ENCODE results near the gene CTNNBL1. TPM values are rescaled to one million over a fixed set of nuclear protein-coding genes. Genes with fewer than 3 reads are reported as not detected.

CTNNBL1 gene
- total and polyA plus RNA-seq, 5 donors from 2014 or later: 56.0 to 117 (median 83.2) TPM

DNA sequence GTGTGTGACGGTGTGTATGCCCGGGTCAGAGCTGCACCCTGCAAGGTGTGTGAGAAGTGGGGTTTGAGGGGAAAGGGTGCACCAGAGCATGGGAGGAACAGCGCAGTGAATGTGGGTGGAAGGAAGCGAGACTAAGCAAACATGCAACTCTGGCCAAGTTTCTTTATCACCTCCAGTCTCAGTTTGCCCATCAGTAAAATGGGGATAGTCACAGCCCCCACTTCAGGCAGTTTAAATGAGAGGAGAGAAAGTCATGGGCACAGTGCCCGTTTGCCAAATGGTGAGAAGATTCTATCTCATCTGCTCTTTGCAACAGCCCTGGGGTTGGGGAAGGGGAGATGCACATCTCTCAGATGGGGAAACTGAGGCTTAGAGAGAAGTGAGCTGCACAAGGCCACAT is 196.3 kb downstream of the CTNNBL1 start:
- Mint-ChIP-seq H3K27ac (no peak overlapping the region), H3K36me3 (no peaks in the 10 kb centered on the region), H3K27me3 (peaks cover 4% of the 10 kb centered on the region), H3K4me3 (no peak overlapping the region), H3K9me3 (peaks cover 0 to under 1% (median 0%) of the 10 kb centered on the region in 7 donors), H3K4me1 (no peaks in the 10 kb centered on the region)
- no peaks in the 10 kb centered on the region for H3K27me3 ChIP-seq (ENCODE audit: control insufficient read depth, insufficient read depth, low read length)
- no peak overlapping the region for H3K27ac ChIP-seq (ENCODE audit: insufficient read depth, low read length, poor library complexity, severe bottlenecking)
- H3K9me3 ChIP-seq (ENCODE audit: control insufficient read depth in 2 of 2, low read length in 2 of 2): no peaks in the 10 kb centered on the region
- H3K36me3 ChIP-seq (ENCODE audit: control insufficient read depth, insufficient read depth, low read length): no peaks in the 10 kb centered on the region
- no peaks in the 10 kb centered on the region for H3K4me1 ChIP-seq (ENCODE audit: control insufficient read depth, insufficient read depth, low read length, poor library complexity, severe bottlenecking)
- DNase-seq (no peak), ATAC-seq (ENCODE audit: low read depth in 2 of 2) (no peak)
- no peak overlapping the region for H3K4me3 ChIP-seq (ENCODE audit: low read depth, low read length)

DNA sequence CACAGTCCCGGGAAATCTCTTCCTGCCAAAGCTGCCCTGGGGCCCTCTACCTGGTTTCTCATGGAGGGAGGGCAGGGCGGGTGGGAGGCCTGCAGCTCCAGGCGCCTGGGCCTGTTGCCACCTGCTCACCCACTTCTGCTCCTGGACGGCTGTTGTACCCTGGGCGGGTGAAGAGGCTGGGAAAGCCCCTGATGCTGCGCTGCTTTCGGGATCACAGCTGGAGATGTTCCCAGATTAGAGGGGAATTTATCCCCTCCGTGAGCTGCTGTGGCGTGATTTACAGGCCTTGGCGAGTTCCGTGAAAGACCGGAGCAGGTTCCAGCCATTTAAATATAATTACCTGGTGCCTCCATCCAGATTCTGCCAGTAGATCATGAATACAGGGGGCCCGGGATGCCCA is 196.8 kb downstream of the CTNNBL1 start:
- Histone ChIP-seq H3K36me3 (ENCODE audit: control insufficient read depth, insufficient read depth, low read length) (no peaks in the 10 kb centered on the region), H3K4me3 (ENCODE audit: low read depth, low read length) (no peak overlapping the region), H3K27ac (ENCODE audit: insufficient read depth, low read length, poor library complexity, severe bottlenecking) (no peak overlapping the region), H3K4me1 (ENCODE audit: control insufficient read depth, insufficient read depth, low read length, poor library complexity, severe bottlenecking) (no peaks in the 10 kb centered on the region), H3K27me3 (ENCODE audit: control insufficient read depth, insufficient read depth, low read length) (no peaks in the 10 kb centered on the region), H3K9me3 (ENCODE audit: control insufficient read depth in 2 of 2, low read length in 2 of 2) (no peaks in the 10 kb centered on the region)
- ATAC-seq (ENCODE audit: low read depth in 2 of 2): no peak
- no peak for DNase-seq
- no peaks in the 10 kb centered on the region for H3K9me3 Mint-ChIP-seq
- H3K27ac Mint-ChIP-seq: no peak overlapping the region
- peaks cover 4% of the 10 kb centered on the region for H3K27me3 Mint-ChIP-seq
- H3K4me1 Mint-ChIP-seq: no peaks in the 10 kb centered on the region
- no peak overlapping the region for H3K4me3 Mint-ChIP-seq
- H3K36me3 Mint-ChIP-seq: no peaks in the 10 kb centered on the region

- no peak for ATAC-seq (ENCODE audit: low read depth in 2 of 2)
These were observed 198.2 kb downstream of the CTNNBL1 start for GRCh38 chr20:37892001-37892400.

DNA sequence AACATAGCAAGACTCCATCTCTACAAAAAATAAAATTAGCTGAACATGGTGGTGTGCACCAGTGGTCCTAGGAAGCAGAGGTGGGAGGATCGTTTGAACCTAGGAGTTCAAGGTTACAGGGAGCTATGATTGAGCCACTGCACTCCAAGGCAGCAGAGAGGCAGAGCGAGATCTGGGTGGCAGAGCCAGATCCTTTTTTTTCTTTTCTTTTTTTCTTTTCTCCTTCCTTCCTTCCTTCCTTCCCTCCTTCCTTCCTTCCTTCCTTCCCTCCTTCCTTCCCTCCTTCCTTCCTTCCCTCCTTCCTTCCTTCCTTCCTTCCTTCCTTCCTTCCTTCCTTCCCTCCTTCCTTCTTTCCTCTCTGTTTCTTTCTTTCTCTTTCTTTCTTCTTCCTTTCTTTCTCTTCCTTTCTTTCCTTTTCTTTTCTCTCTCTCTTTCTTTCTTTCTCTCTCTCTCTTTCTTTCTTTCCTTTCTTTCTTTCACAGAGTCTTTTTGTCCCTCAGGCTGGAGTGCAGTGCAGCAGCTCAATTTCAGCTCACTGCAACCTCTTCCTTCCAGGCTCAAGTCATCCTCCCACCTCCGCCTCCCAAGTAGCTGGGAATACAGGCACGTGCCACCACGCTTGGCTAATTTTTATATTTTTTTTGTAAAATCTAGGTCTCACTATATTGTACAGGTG is 199.9 kb downstream of the CTNNBL1 start:
- no peak overlapping the region for H3K27ac ChIP-seq (ENCODE audit: insufficient read depth, low read length, poor library complexity, severe bottlenecking)
- Mint-ChIP-seq H3K27ac (peak overlapping the region in 2 of 3 donors; percentile 60), H3K36me3 (no peaks in the 10 kb centered on the region), H3K4me1 (no peaks in the 10 kb centered on the region), H3K4me3 (no peak overlapping the region), H3K27me3 (peaks cover 9% of the 10 kb centered on the region), H3K9me3 (no peaks in the 10 kb centered on the region)
- H3K4me3 ChIP-seq (ENCODE audit: low read depth, low read length): no peak overlapping the region
- H3K36me3 ChIP-seq (ENCODE audit: control insufficient read depth, insufficient read depth, low read length): no peaks in the 10 kb centered on the region
- H3K9me3 ChIP-seq (ENCODE audit: control insufficient read depth in 2 of 2, low read length in 2 of 2): no peaks in the 10 kb centered on the region
- DNase-seq (no peak), ATAC-seq (ENCODE audit: low read depth in 2 of 2) (no peak)
- no peaks in the 10 kb centered on the region for H3K27me3 ChIP-seq (ENCODE audit: control insufficient read depth, insufficient read depth, low read length)
- H3K4me1 ChIP-seq (ENCODE audit: control insufficient read depth, insufficient read depth, low read length, poor library complexity, severe bottlenecking): no peaks in the 10 kb centered on the region

More at GRCh38 chr20:37892001-37892400, 198.2 kb downstream of the CTNNBL1 start:
- no peaks in the 10 kb centered on the region for H3K9me3 Mint-ChIP-seq
- Histone ChIP-seq H3K27ac (ENCODE audit: insufficient read depth, low read length, poor library complexity, severe bottlenecking) (no peak overlapping the region), H3K4me3 (ENCODE audit: low read depth, low read length) (no peak overlapping the region), H3K36me3 (ENCODE audit: control insufficient read depth, insufficient read depth, low read length) (no peaks in the 10 kb centered on the region), H3K27me3 (ENCODE audit: control insufficient read depth, insufficient read depth, low read length) (no peaks in the 10 kb centered on the region), H3K9me3 (ENCODE audit: control insufficient read depth in 2 of 2, low read length in 2 of 2) (no peaks in the 10 kb centered on the region), H3K4me1 (ENCODE audit: control insufficient read depth, insufficient read depth, low read length, poor library complexity, severe bottlenecking) (no peaks in the 10 kb centered on the region)
- no peaks in the 10 kb centered on the region for H3K4me1 Mint-ChIP-seq
- H3K27ac Mint-ChIP-seq: no peak overlapping the region
- peaks cover 4% of the 10 kb centered on the region for H3K27me3 Mint-ChIP-seq
- DNase-seq: no peak
- H3K36me3 Mint-ChIP-seq: no peaks in the 10 kb centered on the region
- H3K4me3 Mint-ChIP-seq: no peak overlapping the region

DNA sequence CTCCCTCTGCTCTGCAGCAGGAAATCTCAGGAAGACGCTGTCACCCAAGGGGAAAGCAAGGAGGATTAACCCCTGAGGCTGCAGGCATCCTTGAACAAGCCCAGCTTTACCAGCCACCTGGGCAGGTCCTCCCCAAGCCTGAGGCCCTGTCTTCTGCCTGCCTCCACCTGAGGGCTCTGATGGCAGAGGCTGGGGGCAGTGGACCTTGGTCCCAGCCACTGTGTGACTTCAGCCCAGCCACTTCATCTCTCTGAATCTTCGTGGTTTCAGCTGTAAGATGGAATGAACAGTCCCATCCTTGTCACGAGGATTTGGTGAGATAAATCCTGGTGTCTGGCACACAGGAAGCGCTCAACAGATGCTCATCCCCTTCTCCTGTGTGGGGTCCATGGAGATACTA is 200.6 kb downstream of the CTNNBL1 start:
- H3K27ac ChIP-seq (ENCODE audit: insufficient read depth, low read length, poor library complexity, severe bottlenecking): no peak overlapping the region
- H3K27ac Mint-ChIP-seq: no peak overlapping the region
- H3K27me3 Mint-ChIP-seq: peaks cover 17% of the 10 kb centered on the region
- H3K27me3 ChIP-seq (ENCODE audit: control insufficient read depth, insufficient read depth, low read length): no peaks in the 10 kb centered on the region
- no peak overlapping the region for H3K4me3 Mint-ChIP-seq
- no peak overlapping the region for H3K4me3 ChIP-seq (ENCODE audit: low read depth, low read length)
- H3K36me3 Mint-ChIP-seq: no peaks in the 10 kb centered on the region
- H3K9me3 Mint-ChIP-seq: no peaks in the 10 kb centered on the region
- H3K4me1 Mint-ChIP-seq: no peaks in the 10 kb centered on the region
- H3K9me3 ChIP-seq (ENCODE audit: control insufficient read depth in 2 of 2, low read length in 2 of 2): no peaks in the 10 kb centered on the region
- no peak for ATAC-seq (ENCODE audit: low read depth in 2 of 2)
- no peaks in the 10 kb centered on the region for H3K36me3 ChIP-seq (ENCODE audit: control insufficient read depth, insufficient read depth, low read length)
- no peak for DNase-seq
- no peaks in the 10 kb centered on the region for H3K4me1 ChIP-seq (ENCODE audit: control insufficient read depth, insufficient read depth, low read length, poor library complexity, severe bottlenecking)

DNA sequence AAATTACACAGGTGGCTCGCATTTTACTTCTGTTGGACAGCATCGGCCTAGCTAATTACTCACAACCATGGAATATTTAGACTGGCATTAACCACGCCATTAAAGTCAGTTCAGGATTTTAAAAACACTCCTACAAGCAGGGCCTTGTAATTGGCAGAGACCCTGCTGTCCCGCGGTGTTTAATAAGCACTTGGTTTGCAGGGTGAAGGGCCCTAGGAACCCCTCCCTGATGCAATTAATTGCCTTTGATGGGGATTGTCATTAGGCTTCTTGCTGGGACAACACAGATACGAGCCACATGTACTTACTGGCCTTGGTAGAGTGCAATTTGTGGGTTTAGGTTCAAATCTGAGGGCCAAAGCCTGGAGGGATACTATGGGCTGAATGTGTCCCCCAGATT is 201.3 kb downstream of the CTNNBL1 start:
- Histone ChIP-seq H3K4me3 (ENCODE audit: low read depth, low read length) (no peak overlapping the region), H3K36me3 (ENCODE audit: control insufficient read depth, insufficient read depth, low read length) (no peaks in the 10 kb centered on the region), H3K27ac (ENCODE audit: insufficient read depth, low read length, poor library complexity, severe bottlenecking) (no peak overlapping the region), H3K27me3 (ENCODE audit: control insufficient read depth, insufficient read depth, low read length) (no peaks in the 10 kb centered on the region), H3K4me1 (ENCODE audit: control insufficient read depth, insufficient read depth, low read length, poor library complexity, severe bottlenecking) (no peaks in the 10 kb centered on the region), H3K9me3 (ENCODE audit: control insufficient read depth in 2 of 2, low read length in 2 of 2) (no peaks in the 10 kb centered on the region)
- no peak for DNase-seq
- ATAC-seq (ENCODE audit: low read depth in 2 of 2): no peak
- Mint-ChIP-seq H3K9me3 (no peaks in the 10 kb centered on the region), H3K4me3 (no peak overlapping the region), H3K4me1 (no peaks in the 10 kb centered on the region), H3K27me3 (peaks cover 24% of the 10 kb centered on the region), H3K27ac (no peak overlapping the region), H3K36me3 (no peaks in the 10 kb centered on the region)

DNA sequence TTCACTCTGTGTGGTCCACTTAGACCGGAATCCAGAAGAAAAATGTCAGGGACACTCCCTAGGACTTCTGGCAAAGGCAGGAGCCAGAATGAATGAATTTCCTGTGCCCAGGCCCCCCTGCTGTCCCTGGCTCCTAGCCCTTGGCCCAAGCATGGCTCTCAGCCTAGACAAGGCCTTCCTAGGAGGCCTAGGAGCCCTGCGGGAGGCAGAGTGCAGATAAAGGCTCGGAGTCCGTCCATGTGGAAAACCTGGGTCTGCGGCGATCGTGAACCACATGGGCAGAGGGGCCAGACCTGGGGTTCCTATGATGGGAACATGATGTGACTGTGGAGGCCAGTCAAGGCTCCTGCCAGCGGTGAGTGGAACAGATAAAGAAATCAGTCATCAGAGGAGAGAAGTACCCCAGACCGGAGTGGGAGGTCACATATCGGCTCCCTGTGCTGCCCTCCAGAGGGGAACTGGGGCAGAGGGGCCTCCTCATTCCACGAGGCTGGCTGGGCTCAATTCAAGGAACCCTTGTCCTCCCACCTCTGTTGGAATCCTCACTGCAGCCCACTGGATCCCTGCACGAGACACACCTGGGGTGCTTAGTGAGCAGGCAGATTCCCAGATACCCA is 203.2 kb downstream of the CTNNBL1 start:
- H3K27ac Mint-ChIP-seq: no peak overlapping the region
- Histone ChIP-seq H3K4me1 (ENCODE audit: control insufficient read depth, insufficient read depth, low read length, poor library complexity, severe bottlenecking) (no peaks in the 10 kb centered on the region), H3K9me3 (ENCODE audit: control insufficient read depth in 2 of 2, low read length in 2 of 2) (no peaks in the 10 kb centered on the region), H3K27ac (ENCODE audit: insufficient read depth, low read length, poor library complexity, severe bottlenecking) (no peak overlapping the region), H3K36me3 (ENCODE audit: control insufficient read depth, insufficient read depth, low read length) (no peaks in the 10 kb centered on the region), H3K27me3 (ENCODE audit: control insufficient read depth, insufficient read depth, low read length) (peaks cover 2% of the 10 kb centered on the region), H3K4me3 (ENCODE audit: low read depth, low read length) (no peak overlapping the region)
- peaks cover 0 to under 1% (median 0%) of the 10 kb centered on the region in 7 donors for H3K9me3 Mint-ChIP-seq
- H3K4me3 Mint-ChIP-seq: no peak overlapping the region
- DNase-seq (no peak), ATAC-seq (ENCODE audit: low read depth in 2 of 2) (no peak)
- H3K4me1 Mint-ChIP-seq: peaks cover 0 to 8% (median under 1%) of the 10 kb centered on the region in 4 donors
- peaks cover 42% of the 10 kb centered on the region for H3K27me3 Mint-ChIP-seq
- H3K36me3 Mint-ChIP-seq: no peaks in the 10 kb centered on the region

Measured in CD4-positive, CD25-positive, alpha-beta regulatory T cell (primary cell).